ENCODE measurements around the gene AGPAT4.

The AGPAT4 gene

DNA sequence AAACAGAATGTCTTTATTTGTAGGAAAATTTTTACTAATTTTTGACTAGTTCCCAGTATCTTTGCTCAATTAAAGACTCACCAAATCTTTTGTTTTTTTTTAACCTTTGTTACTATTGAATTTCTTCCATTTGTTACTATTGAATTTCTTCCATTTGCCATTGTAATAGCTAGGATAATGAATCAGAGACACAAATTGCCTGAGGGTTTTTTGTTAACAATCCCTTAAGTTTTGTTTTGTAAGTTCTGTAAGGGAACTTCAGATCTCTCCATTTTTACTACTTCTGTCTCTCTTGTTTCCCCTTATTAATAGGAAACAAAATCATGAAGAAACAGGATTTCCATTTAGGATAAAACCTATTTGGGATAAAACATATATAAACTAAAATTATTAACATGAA, 177.9 kb downstream of the AGPAT4 start:
- TF ChIP-seq CTCF (IDR thresholded peaks at IDR 0.05; ENCODE audit: insufficient read depth, missing control alignments) = no peak
- no peak for DNase-seq (ENCODE audit: insufficient read length, low spot score)
- FAIRE-seq = no peak

DNA sequence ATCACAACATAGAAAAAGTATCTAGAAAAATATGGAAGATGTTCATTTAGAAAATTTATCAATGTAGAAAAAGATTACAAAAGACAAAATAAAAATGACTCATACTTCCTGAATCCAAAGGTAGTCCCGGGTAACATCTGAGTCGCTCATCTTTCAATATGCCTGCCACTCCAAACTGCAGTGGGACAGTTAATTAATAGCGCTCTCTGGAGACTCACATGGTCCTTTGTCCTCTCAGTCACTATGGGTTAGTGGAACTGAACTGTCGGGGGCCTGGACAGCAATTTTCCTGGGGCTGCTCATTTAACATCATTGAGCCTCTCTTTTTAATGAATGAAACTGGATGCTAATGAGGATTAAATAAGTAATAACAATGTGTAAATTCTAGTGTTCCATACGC, 178.9 kb downstream of the AGPAT4 start:
- TF ChIP-seq CTCF (IDR thresholded peaks at IDR 0.05; ENCODE audit: insufficient read depth, missing control alignments) = no peak
- DNase-seq (ENCODE audit: insufficient read length, low spot score) = no peak
- no peak for FAIRE-seq

GRCh38 chr6:161091972-161092701, 181.7 kb downstream of the AGPAT4 start:
- DNase-seq (ENCODE audit: insufficient read length, low spot score) = no peak
- no peak for FAIRE-seq
- no peak for TF ChIP-seq CTCF (IDR thresholded peaks at IDR 0.05; ENCODE audit: insufficient read depth, missing control alignments)

DNA sequence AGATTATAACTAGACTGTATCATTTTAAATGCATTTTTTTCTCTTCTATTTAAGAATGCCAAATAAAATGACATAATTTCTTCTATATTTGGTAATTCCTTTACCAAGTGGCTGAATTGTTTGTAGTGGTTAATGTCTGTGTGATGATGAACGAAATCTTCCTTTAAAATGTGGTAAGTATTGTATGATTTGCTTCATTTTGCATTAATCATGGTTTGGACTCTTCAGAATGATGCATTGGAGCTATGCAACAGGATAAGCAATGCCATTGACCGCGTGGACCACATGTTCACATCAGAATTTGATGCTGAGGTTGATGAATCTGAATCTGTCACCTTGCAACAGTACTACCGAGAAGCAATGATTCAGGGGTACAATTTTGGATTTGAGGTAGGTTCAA, 182.7 kb downstream of the AGPAT4 start:
- DNase-seq (ENCODE audit: insufficient read length, low spot score) (no peak), FAIRE-seq (no peak)
- TF ChIP-seq CTCF (IDR thresholded peaks at IDR 0.05; ENCODE audit: insufficient read depth, missing control alignments) = no peak

DNA sequence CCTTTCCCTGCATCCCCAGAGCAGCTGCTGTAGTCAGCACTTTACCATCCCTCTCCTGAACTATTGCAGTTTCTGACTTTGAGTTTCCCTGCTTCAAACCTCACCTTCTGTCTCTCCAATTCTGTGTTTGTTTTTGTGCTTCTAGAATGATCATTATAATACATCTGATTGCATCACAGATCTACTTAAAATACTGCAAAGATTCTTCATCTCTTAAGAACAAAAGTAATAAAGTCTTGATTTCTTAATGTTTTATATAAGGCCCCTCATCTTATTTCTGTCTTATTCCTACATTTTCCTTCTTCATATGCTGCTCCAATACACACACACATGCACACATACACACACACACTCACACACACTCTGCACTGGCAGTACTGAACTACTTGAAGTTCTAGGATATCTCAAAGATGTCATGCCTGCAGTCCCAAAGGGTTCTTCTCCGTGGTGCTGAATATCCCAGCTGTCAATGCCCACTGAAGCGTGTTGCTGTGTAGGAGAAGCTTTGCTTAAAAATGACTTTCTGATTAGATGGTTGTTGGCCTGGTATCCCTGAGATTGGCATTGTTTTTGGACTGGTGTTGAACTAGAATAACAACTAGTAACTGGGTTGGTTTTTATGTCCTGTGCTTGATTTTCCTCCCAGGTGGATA, 185.1 kb downstream of the AGPAT4 start:
- FAIRE-seq (no peak), DNase-seq (ENCODE audit: insufficient read length, low spot score) (no peak)
- no peak for TF ChIP-seq CTCF (IDR thresholded peaks at IDR 0.05; ENCODE audit: insufficient read depth, missing control alignments)

DNA sequence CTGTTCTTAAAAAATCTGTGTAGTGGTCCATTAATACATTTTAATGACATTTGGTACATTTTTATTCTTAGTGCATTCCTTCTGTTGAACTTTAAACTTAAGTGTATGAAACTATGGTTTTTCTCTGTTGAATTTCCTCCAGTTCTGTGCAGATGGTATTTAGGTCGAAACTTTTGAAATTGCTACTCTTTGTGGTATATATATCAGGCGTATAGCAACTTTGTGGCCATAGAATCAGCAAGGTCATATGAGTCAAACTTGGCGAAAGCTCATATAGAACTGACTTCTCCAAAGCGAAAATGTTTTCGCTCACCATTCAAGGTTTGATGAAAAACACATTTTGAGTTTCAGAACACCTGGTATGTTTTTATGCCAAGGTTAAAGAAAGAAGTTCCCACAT, 188.6 kb downstream of the AGPAT4 start:
- FAIRE-seq = no peak
- DNase-seq (ENCODE audit: insufficient read length, low spot score) = no peak
- no peak for TF ChIP-seq CTCF (IDR thresholded peaks at IDR 0.05; ENCODE audit: insufficient read depth, missing control alignments)

GRCh38 chr6:161082215-161082614, 191.6 kb downstream of the AGPAT4 start:
- FAIRE-seq = no peak
- DNase-seq (ENCODE audit: insufficient read length, low spot score) = no peak
- no peak for TF ChIP-seq CTCF (IDR thresholded peaks at IDR 0.05; ENCODE audit: insufficient read depth, missing control alignments)
